ENCODE measurements around the gene RTN1.

The RTN1 gene

GRCh38 chr14:59629444-59630287 is 240.9 kb downstream of the RTN1 start:
- Histone ChIP-seq H3K79me2 (ENCODE audit: insufficient read depth, low read length) (no peaks in the 10 kb centered on the region), H3F3A (ENCODE audit: insufficient read depth, low read length) (no peaks in the 10 kb centered on the region), H3K4me3 (ENCODE audit: low read depth, low read length, poor library complexity, severe bottlenecking) (no peak overlapping the region), H3K27ac (ENCODE audit: low read depth, low read length, poor library complexity, severe bottlenecking) (no peak overlapping the region), H2AFZ (ENCODE audit: low read length) (no peak overlapping the region), H4K20me1 (ENCODE audit: insufficient read depth, low read length) (no peaks in the 10 kb centered on the region), H3K9me3 (ENCODE audit: low read length) (no peaks in the 10 kb centered on the region), H3K27me3 (ENCODE audit: insufficient read depth, low read length) (no peaks in the 10 kb centered on the region), H3K4me1 (ENCODE audit: insufficient read depth, low read length, severe bottlenecking) (no peaks in the 10 kb centered on the region), H3K9me2 (ENCODE audit: low read depth, low read length) (no peaks in the 10 kb centered on the region), H3K9ac (ENCODE audit: low read length) (no peak overlapping the region), H3K4me2 (ENCODE audit: low read length) (no peak overlapping the region), H3K36me3 (ENCODE audit: insufficient read depth, low read length) (no peaks in the 10 kb centered on the region)
- TF ChIP-seq EZH2 (IDR thresholded peaks at IDR 0.05; ENCODE audit: borderline replicate concordance, low read length) = no peak
- TF ChIP-seq CTCF (IDR thresholded peaks at IDR 0.05; ENCODE audit: low read length) = no peak

- H3K9me3 ChIP-seq (ENCODE audit: low read length) = no peaks in the 10 kb centered on the region
- H3K27me3 ChIP-seq (ENCODE audit: insufficient read depth, low read length) = no peaks in the 10 kb centered on the region
- no peak overlapping the region for H3K4me3 ChIP-seq (ENCODE audit: low read depth, low read length, poor library complexity, severe bottlenecking)
- H3K79me2 ChIP-seq (ENCODE audit: insufficient read depth, low read length) = no peaks in the 10 kb centered on the region
- no peaks in the 10 kb centered on the region for H3K9me2 ChIP-seq (ENCODE audit: low read depth, low read length)
- no peaks in the 10 kb centered on the region for H3K4me1 ChIP-seq (ENCODE audit: insufficient read depth, low read length, severe bottlenecking)
- H3K4me2 ChIP-seq (ENCODE audit: low read length) = no peak overlapping the region
- H4K20me1 ChIP-seq (ENCODE audit: insufficient read depth, low read length) = no peaks in the 10 kb centered on the region
- no peaks in the 10 kb centered on the region for H3K36me3 ChIP-seq (ENCODE audit: insufficient read depth, low read length)
- H2AFZ ChIP-seq (ENCODE audit: low read length) = no peak overlapping the region
- H3F3A ChIP-seq (ENCODE audit: insufficient read depth, low read length) = no peaks in the 10 kb centered on the region
- H3K27ac ChIP-seq (ENCODE audit: low read depth, low read length, poor library complexity, severe bottlenecking) = no peak overlapping the region
- no peak overlapping the region for H3K9ac ChIP-seq (ENCODE audit: low read length)
- no peak for TF ChIP-seq CTCF (IDR thresholded peaks at IDR 0.05; ENCODE audit: low read length)
- TF ChIP-seq EZH2 (IDR thresholded peaks at IDR 0.05; ENCODE audit: borderline replicate concordance, low read length) = no peak
These were observed 243.5 kb downstream of the RTN1 start for GRCh38 chr14:59627011-59627520.

- H3K36me3 ChIP-seq (ENCODE audit: insufficient read depth, low read length) = no peaks in the 10 kb centered on the region
- TF ChIP-seq CTCF (IDR thresholded peaks at IDR 0.05; ENCODE audit: low read length) (no peak), EZH2 (IDR thresholded peaks at IDR 0.05; ENCODE audit: borderline replicate concordance, low read length) (no peak)
- no peaks in the 10 kb centered on the region for H4K20me1 ChIP-seq (ENCODE audit: insufficient read depth, low read length)
- no peak overlapping the region for H2AFZ ChIP-seq (ENCODE audit: low read length)
- H3K27ac ChIP-seq (ENCODE audit: low read depth, low read length, poor library complexity, severe bottlenecking) = no peak overlapping the region
- no peaks in the 10 kb centered on the region for H3K9me3 ChIP-seq (ENCODE audit: low read length)
- H3K4me2 ChIP-seq (ENCODE audit: low read length) = no peak overlapping the region
- no peaks in the 10 kb centered on the region for H3K79me2 ChIP-seq (ENCODE audit: insufficient read depth, low read length)
- H3K9me2 ChIP-seq (ENCODE audit: low read depth, low read length) = no peaks in the 10 kb centered on the region
- H3K9ac ChIP-seq (ENCODE audit: low read length) = no peak overlapping the region
- no peaks in the 10 kb centered on the region for H3K4me1 ChIP-seq (ENCODE audit: insufficient read depth, low read length, severe bottlenecking)
- no peaks in the 10 kb centered on the region for H3F3A ChIP-seq (ENCODE audit: insufficient read depth, low read length)
- no peak overlapping the region for H3K4me3 ChIP-seq (ENCODE audit: low read depth, low read length, poor library complexity, severe bottlenecking)
- H3K27me3 ChIP-seq (ENCODE audit: insufficient read depth, low read length) = no peaks in the 10 kb centered on the region
These were observed 247.9 kb downstream of the RTN1 start for GRCh38 chr14:59622631-59623030.

Data from OCI-LY1 (cell line).